Breast epithelium (tissue), 4 donors: ENCODE results near the gene RNF180. TPM values are rescaled to one million over a fixed set of nuclear protein-coding genes. Genes with fewer than 3 reads are reported as not detected.

Experiments used
- DNase-seq, 2 donors: peaks; one replicate each; pipeline ENCODE4 v3.0.0-alpha.2; 2019; ENCODE audit warnings: low spot score in 2 of 2
- H3K27ac ChIP-seq, 2 donors: fragments of 200-600 bp; sonication (generic) in 1 of 2; one replicate each; pipeline ENCODE4 v1.5.1; 2016 to 2019; ENCODE audit warnings: mild to moderate bottlenecking in 1 of 2
- H3K27me3 ChIP-seq, 2 donors: fragments of 200-600 bp; sonication (generic) in 1 of 2; one replicate each; pipeline versions ENCODE4 v1.5.1 to v1.6.0; 2017 to 2019; ENCODE audit warnings: control low read depth in 1 of 2, mild to moderate bottlenecking in 1 of 2
- H3K36me3 ChIP-seq: fragments of 200-600 bp; one replicate; pipeline ENCODE4 v1.5.1; 2019
- H3K4me1 ChIP-seq, 2 donors: fragments of 200-600 bp; sonication (generic); one replicate each; pipeline ENCODE4 v1.5.1; 2016 to 2019; ENCODE audit warnings: control low read depth in 1 of 2
- H3K4me3 ChIP-seq, 3 donors: fragments of 200-600 bp; sonication (generic); 1 replicate in 2 of 3; 2 replicates in 1 of 3; pipeline ENCODE4 v1.5.1; 2016 to 2019; ENCODE audit warnings: mild to moderate bottlenecking in 3 of 3, moderate library complexity in 2 of 3
- H3K9me3 ChIP-seq, 2 donors: fragments of 200-600 bp; sonication (generic) in 1 of 2; one replicate each; pipeline ENCODE4 v1.5.1; 2016 to 2019; ENCODE audit warnings: control low read depth in 1 of 2
- CTCF ChIP-seq, 3 donors: fragments of 450-650 bp; IDR thresholded peaks; one replicate each; pipeline ENCODE4 v1.5.1; 2016 to 2017; ENCODE audit warnings: antibody characterized with exemption in 3 of 3, mild to moderate bottlenecking in 3 of 3, moderate library complexity in 3 of 3
- POLR2A ChIP-seq: fragments of 450-650 bp; IDR thresholded peaks from one replicate; pipeline ENCODE4 v1.6.1; 2016; ENCODE audit warnings: antibody characterized with exemption, mild to moderate bottlenecking, moderate library complexity
- POLR2AphosphoS5 ChIP-seq, 3 donors: sonication (generic); formaldehyde crosslinking; IDR thresholded peaks; one replicate each; pipeline ENCODE4 v1.6.1; 2017; ENCODE audit warnings: antibody characterized with exemption in 3 of 3
- intact Hi-C: fragments of 100-400 bp; cut with DNase I; formaldehyde crosslinking; loops from one replicate; pipeline ENCODE4 v1.15.1; 2023; ENCODE audit warnings: low total_unique reads
- total RNA-seq, 3 donors: library from RNA; depleted of rRNA; stranded (reverse); fragments of >200 nt; gene quantifications; one replicate each; pipeline ENCODE4 v1.1.0, GENCODE V29; 2016

Gene RNF180
- total RNA-seq, 3 donors from 2014 or later: 14.4 to 22.7 (median 16.2) TPM

DNA sequence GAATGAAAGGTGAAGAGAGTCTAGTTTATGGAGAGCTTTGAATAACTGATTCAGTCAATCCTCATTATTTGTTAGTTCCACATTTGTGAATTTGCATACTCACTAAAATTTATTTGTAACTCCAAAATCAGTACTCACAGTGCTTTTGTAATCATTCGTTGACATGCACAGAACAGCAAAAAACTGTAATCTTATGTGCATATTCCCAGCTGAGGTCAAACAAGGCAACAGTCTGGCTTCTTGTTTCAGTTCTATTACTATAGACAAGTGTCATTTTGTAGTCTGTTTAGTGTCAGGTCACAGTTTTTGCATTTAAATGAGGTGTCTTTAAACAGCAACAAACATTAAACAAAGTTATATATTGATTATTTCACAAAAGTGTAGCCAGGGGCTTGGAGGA, 142.5 kb downstream of the RNF180 start:
- H3K27ac ChIP-seq: no peak overlapping the region
- no peak for TF ChIP-seq POLR2A
- TF ChIP-seq CTCF (IDR thresholded peaks at IDR 0.05): no peak
- no peak for TF ChIP-seq POLR2AphosphoS5 (IDR thresholded peaks at IDR 0.05)

GRCh38 chr5:64312491-64312890, 146.8 kb downstream of the RNF180 start:
- Histone ChIP-seq H3K4me3 (no peak overlapping the region), H3K27ac (no peak overlapping the region), H3K9me3 (no peaks in the 10 kb centered on the region), H3K27me3 (no peaks in the 10 kb centered on the region), H3K36me3 (no peaks in the 10 kb centered on the region), H3K4me1 (no peaks in the 10 kb centered on the region)
- DNase-seq: no peak
- TF ChIP-seq CTCF (IDR thresholded peaks at IDR 0.05): no peak
- TF ChIP-seq POLR2AphosphoS5 (IDR thresholded peaks at IDR 0.05): no peak
- no peak for TF ChIP-seq POLR2A
- intact Hi-C loops: no loop called here

More for the DNA sequence above, 142.5 kb downstream of the RNF180 start:
- Histone ChIP-seq H3K27me3 (no peaks in the 10 kb centered on the region), H3K4me3 (no peak overlapping the region), H3K36me3 (no peaks in the 10 kb centered on the region), H3K9me3 (no peaks in the 10 kb centered on the region), H3K4me1 (no peaks in the 10 kb centered on the region)
- intact Hi-C loops: no loop called here
- no peak for DNase-seq

GRCh38 chr5:64315778-64316177, 150.1 kb downstream of the RNF180 start:
- no peaks in the 10 kb centered on the region for H3K27me3 ChIP-seq
- no peak overlapping the region for H3K27ac ChIP-seq
- no peaks in the 10 kb centered on the region for H3K9me3 ChIP-seq
- no peak for DNase-seq
- TF ChIP-seq POLR2A (no peak), POLR2AphosphoS5 (IDR thresholded peaks at IDR 0.05) (no peak), CTCF (IDR thresholded peaks at IDR 0.05) (no peak)
- H3K4me1 ChIP-seq: no peaks in the 10 kb centered on the region
- no peaks in the 10 kb centered on the region for H3K36me3 ChIP-seq
- no peak overlapping the region for H3K4me3 ChIP-seq
- intact Hi-C loops: no loop called here

- Histone ChIP-seq H3K27ac (no peak overlapping the region), H3K27me3 (no peaks in the 10 kb centered on the region), H3K4me1 (no peaks in the 10 kb centered on the region), H3K36me3 (no peaks in the 10 kb centered on the region), H3K9me3 (no peaks in the 10 kb centered on the region), H3K4me3 (no peak overlapping the region)
- intact Hi-C loops: no loop called here
- TF ChIP-seq CTCF (IDR thresholded peaks at IDR 0.05): no peak
- TF ChIP-seq POLR2AphosphoS5 (IDR thresholded peaks at IDR 0.05): no peak
- no peak for TF ChIP-seq POLR2A
- DNase-seq: no peak
Measured at GRCh38 chr5:64318175-64318574, 152.5 kb downstream of the RNF180 start.

GRCh38 chr5:64323591-64323990, 157.9 kb downstream of the RNF180 start:
- Histone ChIP-seq H3K27me3 (no peaks in the 10 kb centered on the region), H3K4me3 (no peak overlapping the region), H3K9me3 (peaks cover 0 to 11% of the 10 kb centered on the region in 2 donors), H3K4me1 (no peaks in the 10 kb centered on the region), H3K36me3 (no peaks in the 10 kb centered on the region), H3K27ac (no peak overlapping the region)
- no peak for TF ChIP-seq POLR2A
- DNase-seq: no peak
- intact Hi-C loops: no loop called here

DNA sequence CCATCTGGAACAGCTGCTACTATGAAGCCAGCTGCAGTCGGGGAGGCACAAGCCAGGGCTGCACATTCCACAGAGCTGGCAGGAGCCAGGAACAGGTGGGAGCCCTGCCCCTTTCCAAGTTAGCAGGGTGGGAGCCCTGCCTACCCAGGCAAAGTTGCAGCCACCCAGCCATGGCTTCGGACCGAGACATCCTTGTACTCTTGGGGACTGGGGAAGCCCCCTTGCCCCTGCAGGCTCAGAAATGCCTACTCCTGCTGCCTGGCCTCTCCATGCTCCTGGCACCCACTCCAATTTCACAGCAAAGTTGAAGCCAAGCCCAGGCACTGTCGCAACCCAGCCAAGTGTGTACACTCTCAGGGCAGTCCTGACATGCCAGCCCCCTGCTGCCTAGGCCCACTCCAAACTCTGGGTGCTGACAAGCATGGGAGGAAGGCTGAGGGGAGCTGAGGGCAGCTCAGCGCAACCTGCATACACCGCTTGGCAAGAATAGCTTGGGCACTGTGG, 165.1 kb downstream of the RNF180 start:
- TF ChIP-seq POLR2A (no peak), CTCF (IDR thresholded peaks at IDR 0.05) (no peak), POLR2AphosphoS5 (IDR thresholded peaks at IDR 0.05) (no peak)
- Histone ChIP-seq H3K36me3 (no peaks in the 10 kb centered on the region), H3K27ac (no peak overlapping the region), H3K4me3 (no peak overlapping the region), H3K4me1 (no peaks in the 10 kb centered on the region), H3K9me3 (peaks cover 0 to 11% of the 10 kb centered on the region in 2 donors), H3K27me3 (no peaks in the 10 kb centered on the region)
- no peak for DNase-seq
- intact Hi-C loops: no loop called here
